ENCODE results near the gene ATP2A1.
"Not testable (repeated sequence)": the region's sequence is repeated elsewhere in the genome, so short reads cannot be mapped to it uniquely, and the experiment has no call there.

ATP2A1 gene

GRCh38 chr16:28935924-28936783 lies 57.9 kb downstream of the ATP2A1 start:
- DNase-seq (ENCODE audit: low spot score), result no peak

GRCh38 chr16:28936784-28937155 lies 58.5 kb downstream of the ATP2A1 start:
- DNase-seq (ENCODE audit: low spot score), result no peak

- no peak for DNase-seq (ENCODE audit: low spot score)
These were observed 59.1 kb downstream of the ATP2A1 start for GRCh38 chr16:28937222-28937876.

GRCh38 chr16:28938721-28939120 lies 60.4 kb downstream of the ATP2A1 start:
- no peak for DNase-seq (ENCODE audit: low spot score)

GRCh38 chr16:28939825-28940224 lies 61.5 kb downstream of the ATP2A1 start:
- not testable (repeated sequence) for DNase-seq (ENCODE audit: low spot score)

GRCh38 chr16:28943281-28943680 lies 65.0 kb downstream of the ATP2A1 start:
- DNase-seq (ENCODE audit: low spot score), result no peak

GRCh38 chr16:28946681-28947080 lies 68.4 kb downstream of the ATP2A1 start:
- DNase-seq (ENCODE audit: low spot score), result no peak

GRCh38 chr16:28950648-28951409 lies 72.5 kb downstream of the ATP2A1 start, which contains the start of gene NFATC2IP:
Gene NFATC2IP (plus strand): TSS chr16:28950937. CDS start chr16:28951012, 75 bp downstream.
- DNase-seq (ENCODE audit: low spot score), result peak; percentile 100

- DNase-seq (ENCODE audit: low spot score), result no peak
These were observed 73.2 kb downstream of the ATP2A1 start for GRCh38 chr16:28951410-28951943.

Measured in cerebellar cortex (tissue), 1 donor.